ENCODE results near the gene TULP3.

DNA sequence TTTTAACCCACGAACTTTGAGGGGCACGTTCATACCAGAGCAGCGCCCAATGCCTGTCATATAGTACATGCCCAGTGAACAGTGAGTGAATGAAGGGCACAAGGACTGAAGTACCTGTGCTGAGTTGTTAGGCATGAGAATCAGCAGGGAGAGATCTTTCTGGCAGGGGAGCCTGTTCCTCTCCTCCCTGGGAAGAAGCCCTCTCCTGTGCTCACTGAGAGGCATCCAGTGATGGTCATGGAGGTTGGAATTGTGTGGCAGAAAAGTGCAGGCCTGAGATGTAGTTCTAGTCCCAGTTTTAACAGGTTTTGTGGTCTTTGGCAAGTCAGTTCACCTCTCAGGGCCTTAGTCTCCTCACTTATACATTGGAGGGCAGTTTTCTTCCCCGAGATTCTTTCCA, 89.1 kb downstream of the TULP3 start:
- TF ChIP-seq, protein P1, sequence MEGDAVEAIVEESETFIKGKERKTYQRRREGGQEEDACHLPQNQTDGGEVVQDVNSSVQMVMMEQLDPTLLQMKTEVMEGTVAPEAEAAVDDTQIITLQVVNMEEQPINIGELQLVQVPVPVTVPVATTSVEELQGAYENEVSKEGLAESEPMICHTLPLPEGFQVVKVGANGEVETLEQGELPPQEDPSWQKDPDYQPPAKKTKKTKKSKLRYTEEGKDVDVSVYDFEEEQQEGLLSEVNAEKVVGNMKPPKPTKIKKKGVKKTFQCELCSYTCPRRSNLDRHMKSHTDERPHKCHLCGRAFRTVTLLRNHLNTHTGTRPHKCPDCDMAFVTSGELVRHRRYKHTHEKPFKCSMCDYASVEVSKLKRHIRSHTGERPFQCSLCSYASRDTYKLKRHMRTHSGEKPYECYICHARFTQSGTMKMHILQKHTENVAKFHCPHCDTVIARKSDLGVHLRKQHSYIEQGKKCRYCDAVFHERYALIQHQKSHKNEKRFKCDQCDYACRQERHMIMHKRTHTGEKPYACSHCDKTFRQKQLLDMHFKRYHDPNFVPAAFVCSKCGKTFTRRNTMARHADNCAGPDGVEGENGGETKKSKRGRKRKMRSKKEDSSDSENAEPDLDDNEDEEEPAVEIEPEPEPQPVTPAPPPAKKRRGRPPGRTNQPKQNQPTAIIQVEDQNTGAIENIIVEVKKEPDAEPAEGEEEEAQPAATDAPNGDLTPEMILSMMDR (IDR thresholded peaks at IDR 0.05), result no peak
- no peak for TF ChIP-seq POLR2A (IDR thresholded peaks at IDR 0.05)
